ENCODE measurements around the gene GDPD5.

The GDPD5 gene

GRCh38 chr11:75534259-75535069 is 8.7 kb upstream of the GDPD5 start:
- no peak for DNase-seq (ENCODE audit: low read depth, low spot score)

GRCh38 chr11:75533896-75534258 is 8.1 kb upstream of the GDPD5 start:
- DNase-seq (ENCODE audit: low read depth, low spot score) = no peak

GRCh38 chr11:75532200-75533048 is 6.7 kb upstream of the GDPD5 start:
- peak; percentile 83 for DNase-seq (ENCODE audit: low read depth, low spot score)

GRCh38 chr11:75531325-75531724 is 5.6 kb upstream of the GDPD5 start:
- DNase-seq (ENCODE audit: low read depth, low spot score) = no peak

GRCh38 chr11:75530577-75530976 is 4.8 kb upstream of the GDPD5 start:
- DNase-seq (ENCODE audit: low read depth, low spot score) = no peak

- no peak for DNase-seq (ENCODE audit: low read depth, low spot score)
Observed at GRCh38 chr11:75527938-75528735, 2.4 kb upstream of the GDPD5 start.

GRCh38 chr11:75527130-75527529 is 1.4 kb upstream of the GDPD5 start:
- no peak for DNase-seq (ENCODE audit: low read depth, low spot score)

- DNase-seq (ENCODE audit: low read depth, low spot score) = no peak
Observed at GRCh38 chr11:75526192-75526541, 426 bp upstream of the GDPD5 start.

- no peak for DNase-seq (ENCODE audit: low read depth, low spot score)
Observed at GRCh38 chr11:75524665-75525432, 892 bp downstream of the GDPD5 start.

- DNase-seq (ENCODE audit: low read depth, low spot score) = no peak
Observed at GRCh38 chr11:75523811-75524664, 1.7 kb downstream of the GDPD5 start.

GRCh38 chr11:75523189-75523588 is 2.6 kb downstream of the GDPD5 start:
- no peak for DNase-seq (ENCODE audit: low read depth, low spot score)

GRCh38 chr11:75522286-75523044 is 3.3 kb downstream of the GDPD5 start:
- DNase-seq (ENCODE audit: low read depth, low spot score) = no peak

- DNase-seq (ENCODE audit: low read depth, low spot score) = no peak
Observed at GRCh38 chr11:75520688-75521087, 5.1 kb downstream of the GDPD5 start.

GRCh38 chr11:75518771-75519653 is 6.7 kb downstream of the GDPD5 start:
- DNase-seq (ENCODE audit: low read depth, low spot score) = no peak

GRCh38 chr11:75518204-75518549 is 7.6 kb downstream of the GDPD5 start:
- no peak for DNase-seq (ENCODE audit: low read depth, low spot score)

GRCh38 chr11:75516886-75517285 is 8.9 kb downstream of the GDPD5 start:
- no peak for DNase-seq (ENCODE audit: low read depth, low spot score)

GRCh38 chr11:75516140-75516539 is 9.6 kb downstream of the GDPD5 start:
- no peak for DNase-seq (ENCODE audit: low read depth, low spot score)

- no peak for DNase-seq (ENCODE audit: low read depth, low spot score)
Observed at GRCh38 chr11:75514596-75514995, 11.1 kb downstream of the GDPD5 start.

GRCh38 chr11:75513250-75513649 is 12.5 kb downstream of the GDPD5 start:
- no peak for DNase-seq (ENCODE audit: low read depth, low spot score)

Measured in ELF-1 (cell line).